Measurements from ENCODE around the gene ADGRA3. TPM values are rescaled to one million over a fixed set of nuclear protein-coding genes. Genes with fewer than 3 reads are reported as not detected.

Gene ADGRA3
- polyA plus RNA-seq, 1 of the 3 experiments (the other 2 are of a cell fraction): 11.8 TPM

GRCh38 chr4:22414833-22415232, 101.0 kb downstream of the ADGRA3 start:
- ChIA-PET POLR2A (no interaction called here), CTCF (interaction anchor here (1.0 to 1.1 kb wide), 2 partner anchors 9 to 20 kb away, joined by 3 to 4 read pairs; no protein-coding TSS in a partner anchor)
- WGBS (ENCODE audit: low lambda C conversion rate): 90% methylated on average over 2 of the region's 2 CpGs
- Histone ChIP-seq H3K9me3 (no peaks in the 10 kb centered on the region), H3K79me2 (ENCODE audit: insufficient read depth) (no peaks in the 10 kb centered on the region), H3K4me2 (no peak overlapping the region), H3K9ac (no peak overlapping the region), H3F3A (replicated peaks; ENCODE audit: insufficient read depth) (peaks cover 8% of the 10 kb centered on the region), H4K20me1 (ENCODE audit: insufficient read depth) (no peaks in the 10 kb centered on the region), H3K27ac (ENCODE audit: low read depth in 2 of 2, low read length in 1 of 2) (no peak overlapping the region), H2AFZ (ENCODE audit: low read depth) (no peak overlapping the region), H3K4me1 (ENCODE audit: control insufficient read depth in 1 of 2, insufficient read depth in 2 of 2, low read depth in 1 of 2, low read length in 1 of 2) (no peaks in the 10 kb centered on the region; a peak in 2 of 4 replicates), H3K27me3 (ENCODE audit: insufficient read depth) (no peaks in the 10 kb centered on the region), H3K9me2 (no peaks in the 10 kb centered on the region), H3K4me3 (ENCODE audit: low read depth in 2 of 2, low read length in 1 of 2) (no peak overlapping the region), H3K36me3 (replicated peaks in 1 of 2; ENCODE audit: control insufficient read depth in 1 of 2, insufficient read depth in 2 of 2, low read length in 1 of 2) (peaks cover 16 to 26% of the 10 kb centered on the region in 2 experiments)
- TF ChIP-seq IRF3 (IDR thresholded peaks at IDR 0.05; ENCODE audit: low read depth, low read length) (no peak), MAX (IDR thresholded peaks at IDR 0.05; ENCODE audit: low read depth) (no peak), MXI1 (IDR thresholded peaks at IDR 0.05; ENCODE audit: low read depth, low read length) (no peak), MEF2A (IDR thresholded peaks at IDR 0.05; ENCODE audit: borderline replicate concordance, low read depth) (no peak)
- no peak for DNase-seq

- POLR2A ChIA-PET: no interaction called here
- Histone ChIP-seq H2AFZ (ENCODE audit: low read depth) (no peak overlapping the region), H4K20me1 (ENCODE audit: insufficient read depth) (no peaks in the 10 kb centered on the region), H3K36me3 (replicated peaks in 1 of 2; ENCODE audit: control insufficient read depth in 1 of 2, insufficient read depth in 2 of 2, low read length in 1 of 2) (peaks cover 8 to 23% of the 10 kb centered on the region in 2 experiments), H3K9me2 (no peaks in the 10 kb centered on the region), H3F3A (replicated peaks; ENCODE audit: insufficient read depth) (peaks cover 8% of the 10 kb centered on the region), H3K27me3 (ENCODE audit: insufficient read depth) (no peaks in the 10 kb centered on the region), H3K4me2 (no peak overlapping the region), H3K9me3 (no peaks in the 10 kb centered on the region), H3K79me2 (ENCODE audit: insufficient read depth) (no peaks in the 10 kb centered on the region), H3K27ac (ENCODE audit: low read depth in 2 of 2, low read length in 1 of 2) (no peak overlapping the region), H3K9ac (no peak overlapping the region), H3K4me3 (ENCODE audit: low read depth in 2 of 2, low read length in 1 of 2) (no peak overlapping the region), H3K4me1 (ENCODE audit: control insufficient read depth in 1 of 2, insufficient read depth in 2 of 2, low read depth in 1 of 2, low read length in 1 of 2) (no peaks in the 10 kb centered on the region; a peak in 2 of 4 replicates)
- CTCF ChIA-PET: interaction anchor here (0.8 to 1.6 kb wide), 3 partner anchors 25 to 263 kb away, joined by 3 to 5 read pairs (median 3); no protein-coding TSS in a partner anchor
- 93% methylated on average over 4 of the region's 4 CpGs for WGBS (ENCODE audit: low lambda C conversion rate)
- no peak for TF ChIP-seq RXRA (IDR thresholded peaks at IDR 0.05; ENCODE audit: borderline replicate concordance, low read depth)
- DNase-seq: no peak
Measured at GRCh38 chr4:22413471-22413870, 102.4 kb downstream of the ADGRA3 start.

GRCh38 chr4:22412013-22412412, 103.9 kb downstream of the ADGRA3 start:
- ChIA-PET POLR2A (no interaction called here), CTCF (interaction anchor here (2.0 kb wide), 1 partner anchor 103 kb away, joined by 4 read pairs; no protein-coding TSS in a partner anchor)
- WGBS (ENCODE audit: low lambda C conversion rate): 90% methylated on average over 3 of the region's 3 CpGs

More at GRCh38 chr4:22412013-22412412, 103.9 kb downstream of the ADGRA3 start:
- no peak overlapping the region for H2AFZ ChIP-seq (ENCODE audit: low read depth)
- no peak overlapping the region for H3K4me2 ChIP-seq
- no peak for DNase-seq
- H3K9me3 ChIP-seq: no peaks in the 10 kb centered on the region
- peaks cover 8% of the 10 kb centered on the region for H3F3A ChIP-seq (replicated peaks; ENCODE audit: insufficient read depth)
- H3K27ac ChIP-seq (ENCODE audit: low read depth in 2 of 2, low read length in 1 of 2): no peak overlapping the region
- H3K9me2 ChIP-seq: no peaks in the 10 kb centered on the region
- TF ChIP-seq JUND (IDR thresholded peaks at IDR 0.05) (no peak), FOXM1 (IDR thresholded peaks at IDR 0.05; ENCODE audit: low read depth) (no peak)
- H3K9ac ChIP-seq: no peak overlapping the region
- peaks cover 13 to 20% of the 10 kb centered on the region in 2 experiments for H3K36me3 ChIP-seq (replicated peaks in 1 of 2; ENCODE audit: control insufficient read depth in 1 of 2, insufficient read depth in 2 of 2, low read length in 1 of 2)
- H3K4me1 ChIP-seq (ENCODE audit: control insufficient read depth in 1 of 2, insufficient read depth in 2 of 2, low read depth in 1 of 2, low read length in 1 of 2): no peaks in the 10 kb centered on the region; a peak in 1 of 4 replicates
- no peak overlapping the region for H3K4me3 ChIP-seq (ENCODE audit: low read depth in 2 of 2, low read length in 1 of 2)
- no peaks in the 10 kb centered on the region for H3K27me3 ChIP-seq (ENCODE audit: insufficient read depth)
- no peaks in the 10 kb centered on the region for H4K20me1 ChIP-seq (ENCODE audit: insufficient read depth)
- H3K79me2 ChIP-seq (ENCODE audit: insufficient read depth): no peaks in the 10 kb centered on the region
